ENCODE measurements around the gene ZNF689.
"Not testable (repeated sequence)": the region's sequence is repeated elsewhere in the genome, so short reads cannot be mapped to it uniquely, and the experiment has no call there.

ZNF689 gene

DNA sequence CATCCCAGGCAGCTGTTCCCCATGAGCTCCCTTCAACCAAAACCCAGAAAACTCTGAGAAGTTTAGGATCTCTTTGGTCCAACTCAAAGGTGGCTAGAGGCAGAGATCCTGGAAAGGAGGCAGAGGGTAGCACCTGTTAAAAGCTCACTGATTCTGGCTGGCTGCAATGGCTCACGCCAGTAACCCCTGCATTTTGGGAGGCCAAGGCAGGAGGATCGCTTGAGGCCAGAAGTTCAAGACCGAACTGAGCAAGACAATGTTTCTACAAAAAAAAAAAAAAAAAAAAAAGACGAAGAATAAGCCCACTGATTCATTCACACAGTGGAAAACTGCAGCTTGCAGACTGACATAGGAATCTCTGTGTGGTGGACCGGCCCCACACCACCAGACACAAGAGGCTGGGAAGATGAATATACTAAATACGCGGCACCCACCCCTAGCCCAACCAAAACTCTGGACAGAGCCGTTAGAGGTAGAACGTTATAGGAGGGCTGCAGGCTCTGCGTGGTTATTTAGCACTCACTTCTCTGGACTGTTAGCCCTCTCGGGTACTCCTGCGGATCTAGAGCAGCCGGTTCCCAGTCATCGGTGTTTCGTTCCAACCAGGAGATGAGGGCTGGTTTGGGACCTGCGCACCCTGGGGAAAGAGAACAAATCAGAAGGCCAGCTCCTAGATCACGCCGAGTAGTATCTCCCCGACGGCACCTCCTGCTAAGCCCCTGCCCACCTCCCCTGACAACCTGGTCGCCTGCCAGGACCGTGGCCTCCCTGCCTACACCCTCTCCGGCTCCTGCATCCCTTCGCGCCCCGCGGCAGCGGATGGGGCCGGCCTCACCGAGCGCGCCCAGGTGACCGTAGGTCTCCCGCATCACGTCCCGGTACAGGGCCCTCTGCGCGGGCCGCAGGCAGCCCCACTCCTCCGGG is 925 bp downstream of the ZNF689 start:
- no peaks in the 10 kb centered on the region for H3K9me3 ChIP-seq (ENCODE audit: control insufficient read depth, low read depth, low read length)
- H3K4me1 ChIP-seq (ENCODE audit: control insufficient read depth, low read depth, low read length), result peaks cover 4% of the 10 kb centered on the region
- peak overlapping the region; percentile 60 for H3K27ac ChIP-seq (ENCODE audit: low read length)
- peaks cover 23% of the 10 kb centered on the region for H3K36me3 ChIP-seq (ENCODE audit: control insufficient read depth, low read depth, low read length)
- no peaks in the 10 kb centered on the region for H3K27me3 ChIP-seq (ENCODE audit: control insufficient read depth, insufficient read depth, low read length)
- H3K4me3 ChIP-seq (ENCODE audit: low read length), result peak overlapping the region; percentile 82
- H3K9ac ChIP-seq (ENCODE audit: low read length), result peak overlapping the region; percentile 91

DNA sequence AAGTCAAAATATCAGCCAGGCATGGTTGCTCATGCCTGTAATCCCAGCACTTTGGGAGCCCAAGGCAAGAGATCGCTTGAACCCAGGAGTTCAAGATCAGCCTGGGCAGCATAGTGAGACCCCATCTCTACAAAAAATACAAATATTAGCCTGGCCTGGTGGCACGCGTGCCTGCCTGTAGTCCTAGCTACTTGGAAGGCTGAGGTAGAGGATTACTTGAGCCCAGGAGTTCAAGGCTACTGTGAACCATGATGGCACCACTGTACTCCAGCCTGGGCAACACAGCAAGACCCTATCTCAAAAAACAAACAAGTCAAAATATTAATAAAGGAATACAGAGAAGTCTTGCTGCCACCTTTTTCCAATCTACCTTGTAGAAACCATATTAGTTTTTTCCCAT is 4.2 kb downstream of the ZNF689 start:
- no peaks in the 10 kb centered on the region for H3K9me3 ChIP-seq (ENCODE audit: control insufficient read depth, low read depth, low read length)
- no peak overlapping the region for H3K27ac ChIP-seq (ENCODE audit: low read length)
- H3K9ac ChIP-seq (ENCODE audit: low read length), result no peak overlapping the region
- peaks cover 29% of the 10 kb centered on the region for H3K36me3 ChIP-seq (ENCODE audit: control insufficient read depth, low read depth, low read length)
- peaks cover 3% of the 10 kb centered on the region for H3K4me1 ChIP-seq (ENCODE audit: control insufficient read depth, low read depth, low read length)
- H3K4me3 ChIP-seq (ENCODE audit: low read length), result no peak overlapping the region
- H3K27me3 ChIP-seq (ENCODE audit: control insufficient read depth, insufficient read depth, low read length), result no peaks in the 10 kb centered on the region

DNA sequence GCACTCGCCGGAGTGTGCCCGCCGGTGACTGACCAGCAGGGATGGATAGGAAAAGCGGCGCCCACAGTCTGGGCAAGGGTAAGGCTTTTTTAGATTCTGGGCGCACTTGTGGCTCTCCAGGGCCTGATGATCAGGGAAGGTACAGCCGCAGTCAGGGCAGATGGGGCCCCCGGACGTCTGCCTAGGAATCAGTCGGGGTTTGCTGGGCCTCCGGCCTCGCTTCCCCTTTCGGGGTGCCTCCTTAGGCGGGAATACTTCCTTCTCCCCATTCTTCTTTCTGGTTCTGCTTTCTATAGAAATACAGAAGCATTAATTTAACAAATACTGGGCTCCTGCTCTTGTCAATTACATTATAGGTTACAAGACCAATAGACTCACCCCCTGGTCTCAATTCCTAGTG is 5.0 kb downstream of the ZNF689 start:
- Histone ChIP-seq H3K4me3 (ENCODE audit: low read length) (no peak overlapping the region), H3K9me3 (ENCODE audit: control insufficient read depth, low read depth, low read length) (no peaks in the 10 kb centered on the region), H3K36me3 (ENCODE audit: control insufficient read depth, low read depth, low read length) (peaks cover 29% of the 10 kb centered on the region)

DNA sequence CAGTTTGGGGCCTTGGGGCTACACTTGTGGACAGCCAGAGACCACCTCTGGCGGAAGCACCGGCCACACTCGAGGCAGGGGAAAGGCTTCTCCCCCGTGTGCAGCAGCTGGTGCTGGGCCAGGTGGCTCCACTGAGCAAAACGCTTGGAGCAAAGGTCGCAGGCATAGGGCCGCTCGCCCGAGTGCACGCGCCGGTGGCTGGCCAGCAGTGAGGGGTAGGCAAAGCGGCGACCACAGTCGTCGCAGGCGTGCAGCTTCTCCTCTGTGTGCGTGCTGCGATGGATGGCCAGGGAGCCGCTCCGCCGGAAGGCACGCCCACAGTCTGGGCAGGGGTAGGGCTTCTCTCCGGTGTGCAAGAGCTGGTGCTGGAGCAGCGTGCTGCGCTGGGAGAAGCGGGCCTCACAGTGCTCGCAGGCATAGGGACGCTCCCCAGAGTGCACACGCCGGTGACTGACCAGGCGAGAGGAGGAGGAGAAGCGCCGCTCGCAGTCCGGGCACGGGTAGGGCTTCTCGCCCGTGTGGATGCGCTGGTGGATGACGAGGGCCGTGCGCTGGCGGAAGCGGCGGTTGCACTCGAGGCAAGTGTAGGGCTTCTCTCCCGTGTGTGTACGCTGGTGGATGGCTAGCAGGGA is 5.8 kb downstream of the ZNF689 start:
- no peaks in the 10 kb centered on the region for H3K4me1 ChIP-seq (ENCODE audit: control insufficient read depth, low read depth, low read length)
- H3K9ac ChIP-seq (ENCODE audit: low read length), result no peak overlapping the region
- H3K4me3 ChIP-seq (ENCODE audit: low read length), result no peak overlapping the region
- no peaks in the 10 kb centered on the region for H3K27me3 ChIP-seq (ENCODE audit: control insufficient read depth, insufficient read depth, low read length)
- H3K9me3 ChIP-seq (ENCODE audit: control insufficient read depth, low read depth, low read length), result no peaks in the 10 kb centered on the region
- H3K27ac ChIP-seq (ENCODE audit: low read length), result no peak overlapping the region
- peaks cover 29% of the 10 kb centered on the region for H3K36me3 ChIP-seq (ENCODE audit: control insufficient read depth, low read depth, low read length)

More for the DNA sequence above, 5.0 kb downstream of the ZNF689 start:
- H3K9ac ChIP-seq (ENCODE audit: low read length), result no peak overlapping the region
- H3K4me1 ChIP-seq (ENCODE audit: control insufficient read depth, low read depth, low read length), result no peaks in the 10 kb centered on the region
- H3K27me3 ChIP-seq (ENCODE audit: control insufficient read depth, insufficient read depth, low read length), result no peaks in the 10 kb centered on the region
- H3K27ac ChIP-seq (ENCODE audit: low read length), result no peak overlapping the region

DNA sequence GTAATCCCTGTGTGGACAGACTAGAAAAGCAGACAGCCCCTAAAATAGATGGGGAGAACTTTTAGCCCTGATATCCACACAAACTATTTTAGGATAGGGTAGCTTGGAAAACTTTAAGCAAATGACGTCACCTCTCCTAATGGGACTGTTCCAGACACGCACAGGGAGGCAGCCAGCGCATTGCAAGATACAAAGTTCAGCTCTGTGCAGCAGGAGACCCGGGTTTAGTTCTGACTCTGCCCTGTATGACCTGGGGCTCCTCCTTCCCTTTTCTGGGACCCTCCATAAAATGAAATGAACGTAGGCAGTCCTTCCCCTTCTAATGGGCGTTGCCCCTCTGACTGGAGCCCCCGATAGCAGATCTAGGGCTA is 6.3 kb downstream of the ZNF689 start:
- H3K9ac ChIP-seq (ENCODE audit: low read length), result no peak overlapping the region
- peaks cover 29% of the 10 kb centered on the region for H3K36me3 ChIP-seq (ENCODE audit: control insufficient read depth, low read depth, low read length)
- H3K27ac ChIP-seq (ENCODE audit: low read length), result no peak overlapping the region
- H3K9me3 ChIP-seq (ENCODE audit: control insufficient read depth, low read depth, low read length), result no peaks in the 10 kb centered on the region
- H3K4me1 ChIP-seq (ENCODE audit: control insufficient read depth, low read depth, low read length), result no peaks in the 10 kb centered on the region
- no peaks in the 10 kb centered on the region for H3K27me3 ChIP-seq (ENCODE audit: control insufficient read depth, insufficient read depth, low read length)
- H3K4me3 ChIP-seq (ENCODE audit: low read length), result no peak overlapping the region

DNA sequence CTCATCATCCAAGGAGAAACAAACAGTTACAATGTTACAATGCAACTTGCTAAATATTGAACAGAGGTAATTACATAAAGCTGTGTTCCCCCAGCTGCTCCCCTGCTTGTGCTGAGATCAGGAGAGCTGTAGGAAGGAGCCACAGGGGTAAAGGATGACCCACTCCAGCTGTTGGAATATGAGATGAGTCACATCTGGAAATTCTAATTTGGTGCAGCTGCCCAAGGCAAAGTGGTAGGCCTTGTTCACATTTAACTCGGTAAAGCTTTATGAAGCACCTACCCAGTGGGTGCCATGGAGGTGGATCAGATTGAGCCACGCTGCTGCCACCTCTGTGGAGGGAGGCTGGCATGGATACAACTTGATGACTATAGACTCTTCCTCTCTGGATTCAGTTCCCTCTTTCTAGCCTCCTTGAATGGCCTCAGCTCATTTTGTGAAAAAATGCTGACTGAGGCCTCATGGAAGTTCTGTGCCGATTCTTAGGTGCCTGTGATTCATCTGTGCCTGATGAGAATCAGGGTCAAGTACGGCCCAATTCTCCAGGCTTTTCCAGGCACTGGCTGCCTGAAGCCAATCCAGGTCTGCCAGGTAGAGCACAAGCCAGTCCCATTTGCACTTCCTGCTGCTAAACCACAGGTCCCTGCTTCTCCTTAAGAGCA is 7.4 kb downstream of the ZNF689 start:
- Histone ChIP-seq H3K9ac (ENCODE audit: low read length) (no peak overlapping the region), H3K4me3 (ENCODE audit: low read length) (no peak overlapping the region), H3K27ac (ENCODE audit: low read length) (no peak overlapping the region), H3K27me3 (ENCODE audit: control insufficient read depth, insufficient read depth, low read length) (no peaks in the 10 kb centered on the region), H3K36me3 (ENCODE audit: control insufficient read depth, low read depth, low read length) (peaks cover 27% of the 10 kb centered on the region), H3K4me1 (ENCODE audit: control insufficient read depth, low read depth, low read length) (no peaks in the 10 kb centered on the region), H3K9me3 (ENCODE audit: control insufficient read depth, low read depth, low read length) (no peaks in the 10 kb centered on the region)

DNA sequence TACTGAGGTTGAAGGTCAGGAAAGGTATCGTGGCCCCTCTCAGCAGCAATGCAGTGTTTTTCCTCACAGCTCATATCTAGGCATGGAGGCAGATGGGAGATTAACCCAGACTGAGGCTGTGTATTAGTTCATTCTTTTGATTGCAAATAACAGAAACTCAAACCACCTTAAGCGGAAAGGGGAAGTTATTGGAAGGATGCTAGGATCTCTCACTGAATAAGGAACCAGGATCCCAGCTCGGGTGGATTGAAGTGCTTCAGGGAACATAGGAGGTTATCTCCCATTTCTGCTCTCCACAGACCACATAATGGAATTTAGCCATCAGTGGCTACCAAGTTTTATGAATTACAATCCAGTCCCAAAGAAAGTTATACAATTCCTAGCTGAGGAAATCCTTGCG is 8.2 kb downstream of the ZNF689 start:
- H3K4me3 ChIP-seq (ENCODE audit: low read length), result no peak overlapping the region

DNA sequence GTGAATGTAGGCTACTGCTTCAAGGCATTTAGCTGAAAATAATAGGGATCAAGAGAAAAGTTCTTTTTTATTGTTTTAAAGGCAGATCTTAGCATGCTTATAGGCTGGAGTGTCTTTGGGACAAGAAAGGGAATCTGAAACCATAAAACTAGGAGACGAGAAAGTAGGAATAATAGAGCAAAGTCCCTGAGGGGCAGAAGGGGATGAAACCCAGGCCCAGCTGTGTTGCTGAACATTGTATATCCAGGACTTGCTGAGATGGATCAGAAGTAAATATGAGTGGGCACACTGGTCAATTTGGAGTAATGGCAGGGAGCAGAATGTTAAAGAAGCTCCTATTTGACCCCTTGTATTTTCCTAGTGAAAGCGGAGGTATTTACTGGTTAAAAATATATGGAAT is 9.3 kb downstream of the ZNF689 start:
- Histone ChIP-seq H3K4me1 (ENCODE audit: control insufficient read depth, low read depth, low read length) (no peaks in the 10 kb centered on the region), H3K36me3 (ENCODE audit: control insufficient read depth, low read depth, low read length) (peaks cover 20% of the 10 kb centered on the region)

More for the DNA sequence above, 8.2 kb downstream of the ZNF689 start:
- Histone ChIP-seq H3K27me3 (ENCODE audit: control insufficient read depth, insufficient read depth, low read length) (no peaks in the 10 kb centered on the region), H3K9ac (ENCODE audit: low read length) (no peak overlapping the region), H3K4me1 (ENCODE audit: control insufficient read depth, low read depth, low read length) (no peaks in the 10 kb centered on the region), H3K27ac (ENCODE audit: low read length) (no peak overlapping the region), H3K36me3 (ENCODE audit: control insufficient read depth, low read depth, low read length) (peaks cover 26% of the 10 kb centered on the region), H3K9me3 (ENCODE audit: control insufficient read depth, low read depth, low read length) (no peaks in the 10 kb centered on the region)

DNA sequence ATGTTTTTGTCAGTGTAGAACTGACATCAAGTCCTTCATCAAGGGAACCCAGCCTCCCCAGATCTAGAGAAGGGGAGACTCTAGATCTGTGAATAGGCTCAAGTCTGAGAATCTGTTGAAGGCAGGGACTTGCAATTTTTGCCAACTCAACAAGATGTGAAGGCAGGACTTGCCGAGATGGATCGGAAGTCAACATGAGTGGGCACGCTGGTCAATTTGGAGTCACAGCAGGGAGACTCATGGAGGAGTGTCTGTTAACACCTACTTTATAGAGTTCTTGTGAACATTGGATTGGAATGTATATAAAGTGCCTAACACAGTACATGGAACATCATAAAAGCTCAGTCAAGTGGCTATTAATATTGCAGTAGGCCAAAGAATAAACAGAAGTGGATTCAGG is 10.0 kb downstream of the ZNF689 start:
- no peaks in the 10 kb centered on the region for H3K4me1 ChIP-seq (ENCODE audit: control insufficient read depth, low read depth, low read length)
- H3K9me3 ChIP-seq (ENCODE audit: control insufficient read depth, low read depth, low read length), result no peaks in the 10 kb centered on the region
- no peak overlapping the region for H3K9ac ChIP-seq (ENCODE audit: low read length)
- H3K36me3 ChIP-seq (ENCODE audit: control insufficient read depth, low read depth, low read length), result peaks cover 16% of the 10 kb centered on the region
- H3K27ac ChIP-seq (ENCODE audit: low read length), result no peak overlapping the region
- no peaks in the 10 kb centered on the region for H3K27me3 ChIP-seq (ENCODE audit: control insufficient read depth, insufficient read depth, low read length)
- no peak overlapping the region for H3K4me3 ChIP-seq (ENCODE audit: low read length)

More for the DNA sequence above, 9.3 kb downstream of the ZNF689 start:
- Histone ChIP-seq H3K9me3 (ENCODE audit: control insufficient read depth, low read depth, low read length) (no peaks in the 10 kb centered on the region), H3K9ac (ENCODE audit: low read length) (no peak overlapping the region), H3K4me3 (ENCODE audit: low read length) (no peak overlapping the region), H3K27ac (ENCODE audit: low read length) (no peak overlapping the region), H3K27me3 (ENCODE audit: control insufficient read depth, insufficient read depth, low read length) (no peaks in the 10 kb centered on the region)

DNA sequence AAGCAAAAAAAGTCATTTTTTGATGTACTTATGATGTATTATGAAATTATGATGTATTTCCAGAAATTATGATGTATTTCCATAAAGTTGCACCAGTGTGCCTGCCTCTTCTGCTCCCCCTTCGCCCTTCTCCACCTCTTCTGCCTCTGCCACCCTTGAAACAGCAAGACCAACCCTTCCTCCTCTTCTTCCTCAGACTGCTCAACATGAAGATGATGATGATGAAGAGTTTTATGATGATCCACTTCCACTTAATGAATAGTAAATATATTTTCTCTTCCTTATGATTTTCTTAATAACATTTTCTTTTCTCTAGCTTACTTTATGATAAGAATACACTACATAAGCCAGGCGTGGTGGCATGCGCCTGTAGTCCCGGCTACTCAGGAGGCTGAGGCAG is 17.3 kb downstream of the ZNF689 start:
- Histone ChIP-seq H3K4me3 (ENCODE audit: low read length) (no peak overlapping the region), H3K36me3 (ENCODE audit: control insufficient read depth, low read depth, low read length) (peaks cover under 1% of the 10 kb centered on the region)

DNA sequence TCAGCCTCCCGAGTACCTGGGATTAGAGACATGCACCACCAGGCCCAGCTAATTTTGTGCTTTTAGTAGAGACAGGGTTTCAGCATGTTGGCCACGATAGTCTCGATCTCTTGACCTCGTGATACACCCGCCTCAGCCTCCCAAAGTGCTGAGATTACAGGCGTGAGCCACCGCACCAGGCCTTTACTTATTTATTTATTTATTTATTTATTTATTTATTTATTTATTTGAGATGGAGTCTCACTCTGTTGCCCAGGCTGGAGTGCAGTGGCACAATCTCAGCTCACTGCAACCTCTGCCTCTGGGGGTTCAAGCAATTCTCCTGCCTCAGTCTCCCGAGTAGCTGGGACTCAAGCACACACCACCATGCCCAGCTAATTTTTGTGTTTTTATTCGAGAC is 19.3 kb downstream of the ZNF689 start:
- not testable (repeated sequence) for H3K4me3 ChIP-seq (ENCODE audit: low read length); H3K36me3 ChIP-seq (ENCODE audit: control insufficient read depth, low read depth, low read length); H3K9me3 ChIP-seq (ENCODE audit: control insufficient read depth, low read depth, low read length); H3K27me3 ChIP-seq (ENCODE audit: control insufficient read depth, insufficient read depth, low read length); H3K4me1 ChIP-seq (ENCODE audit: control insufficient read depth, low read depth, low read length); H3K9ac ChIP-seq (ENCODE audit: low read length); H3K27ac ChIP-seq (ENCODE audit: low read length)

More for the DNA sequence above, 17.3 kb downstream of the ZNF689 start:
- Histone ChIP-seq H3K9ac (ENCODE audit: low read length) (no peak overlapping the region), H3K9me3 (ENCODE audit: control insufficient read depth, low read depth, low read length) (no peaks in the 10 kb centered on the region), H3K27ac (ENCODE audit: low read length) (no peak overlapping the region), H3K4me1 (ENCODE audit: control insufficient read depth, low read depth, low read length) (no peaks in the 10 kb centered on the region), H3K27me3 (ENCODE audit: control insufficient read depth, insufficient read depth, low read length) (no peaks in the 10 kb centered on the region)
